22Rv1 (cell line): ENCODE data around the gene PLA2G2F.

Experiments
- ZFX ChIP-seq: fragments of 450-650 bp; IDR thresholded peaks from 2 replicates; pipeline ENCODE4 v1.6.1; 2017; ENCODE audit warnings: antibody characterized with exemption, borderline replicate concordance
- TF ChIP-seq, protein P1 (sequence below): fragments of 450-650 bp; IDR thresholded peaks from 2 replicates; pipeline ENCODE4 v1.5.1; 2017; ENCODE audit warnings: mild to moderate bottlenecking

DNA sequence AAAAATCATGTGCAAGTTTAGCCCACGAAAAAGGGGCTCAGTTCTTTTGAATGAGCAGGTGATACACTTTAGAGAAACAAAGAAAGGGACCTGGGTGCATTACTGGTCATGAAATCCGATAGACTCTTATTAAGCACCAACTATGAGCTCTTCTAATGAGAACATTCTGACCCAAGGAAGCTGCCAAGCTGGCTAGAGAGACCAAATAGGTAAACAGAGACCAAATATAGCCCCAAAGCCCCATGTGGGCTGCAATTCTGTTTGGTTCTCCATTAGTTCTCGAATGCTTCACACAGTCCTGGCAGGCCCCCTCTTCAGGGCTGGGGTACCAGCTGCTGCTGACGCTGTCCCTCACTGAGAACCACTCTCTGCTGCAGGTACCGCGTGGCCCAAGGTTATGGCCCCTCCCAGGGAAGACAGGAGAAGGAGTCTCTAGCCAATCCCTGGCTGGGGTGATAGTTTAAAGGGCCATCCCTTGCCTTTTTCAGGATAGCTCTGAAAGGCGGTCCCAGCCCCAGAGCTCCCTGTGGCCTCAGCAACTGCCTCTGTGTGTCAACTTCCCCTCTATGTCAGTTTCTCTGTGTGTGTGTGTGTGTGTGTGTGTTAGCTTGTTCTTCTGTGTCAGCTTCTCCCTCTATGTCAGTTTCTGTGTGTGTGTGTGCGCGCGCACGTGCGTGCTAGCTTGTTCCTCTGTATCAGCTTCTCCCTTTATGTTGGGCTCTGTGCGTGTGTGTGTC, 39.7 kb downstream of the PLA2G2F start:
- TF ChIP-seq, protein P1, sequence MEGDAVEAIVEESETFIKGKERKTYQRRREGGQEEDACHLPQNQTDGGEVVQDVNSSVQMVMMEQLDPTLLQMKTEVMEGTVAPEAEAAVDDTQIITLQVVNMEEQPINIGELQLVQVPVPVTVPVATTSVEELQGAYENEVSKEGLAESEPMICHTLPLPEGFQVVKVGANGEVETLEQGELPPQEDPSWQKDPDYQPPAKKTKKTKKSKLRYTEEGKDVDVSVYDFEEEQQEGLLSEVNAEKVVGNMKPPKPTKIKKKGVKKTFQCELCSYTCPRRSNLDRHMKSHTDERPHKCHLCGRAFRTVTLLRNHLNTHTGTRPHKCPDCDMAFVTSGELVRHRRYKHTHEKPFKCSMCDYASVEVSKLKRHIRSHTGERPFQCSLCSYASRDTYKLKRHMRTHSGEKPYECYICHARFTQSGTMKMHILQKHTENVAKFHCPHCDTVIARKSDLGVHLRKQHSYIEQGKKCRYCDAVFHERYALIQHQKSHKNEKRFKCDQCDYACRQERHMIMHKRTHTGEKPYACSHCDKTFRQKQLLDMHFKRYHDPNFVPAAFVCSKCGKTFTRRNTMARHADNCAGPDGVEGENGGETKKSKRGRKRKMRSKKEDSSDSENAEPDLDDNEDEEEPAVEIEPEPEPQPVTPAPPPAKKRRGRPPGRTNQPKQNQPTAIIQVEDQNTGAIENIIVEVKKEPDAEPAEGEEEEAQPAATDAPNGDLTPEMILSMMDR: no peak
- no peak for TF ChIP-seq ZFX
